PC-3 (cell line): Measurements from ENCODE around the gene PSMD10. TPM values are rescaled to one million over a fixed set of nuclear protein-coding genes. Genes with fewer than 3 reads are reported as not detected.

Experiments
- ATAC-seq: fragments of 200-7000 bp; cut with Tn5 transposase; 2 replicates; pipeline ENCODE4 v1.9.1; 2020; ENCODE audit warnings: mild to moderate bottlenecking, moderate library complexity
- BruUV-seq: library from RNA; stranded (reverse); fragments of 400-500 nt; replicated peaks from 2 replicates; lab custom pipeline; 2021; lab: Mats Ljungman, UMichigan
- CTCF ChIA-PET: fragments of 300-600 bp; sonication (Branson Sonifier 250); formaldehyde crosslinking; loops from one replicate; lab custom pipeline; 2022; ENCODE audit warnings: antibody characterized with exemption; lab: Charles Lee
- POLR2A ChIA-PET: fragments of 300-600 bp; sonication (Branson Sonifier 250); formaldehyde crosslinking; loops from one replicate; lab custom pipeline; 2022; ENCODE audit warnings: antibody characterized with exemption; ENCODE audit not compliant: unreplicated experiment; lab: Charles Lee
- DNase-seq: peaks from one replicate; pipeline ENCODE4 v3.0.0-alpha.2; 2015
- H2AFZ ChIP-seq: fragments of 300-600 bp; sonication (generic); 2 replicates; pipeline ENCODE4 v1.6.0; 2016; ENCODE audit warnings: antibody characterized with exemption, low read length
- H3F3A ChIP-seq: fragments of 300-600 bp; sonication (generic); one replicate; pipeline ENCODE4 v1.6.0; 2017; ENCODE audit warnings: antibody characterized with exemption, low read length, control low read depth, mild to moderate bottlenecking; ENCODE audit not compliant: unreplicated experiment
- H3K27ac ChIP-seq: fragments of 300-600 bp; sonication (generic); 2 replicates; pipeline ENCODE4 v1.5.1; 2016; ENCODE audit warnings: mild to moderate bottlenecking, low read length
- H3K27me3 ChIP-seq: fragments of 300-600 bp; sonication (generic); 2 replicates; pipeline ENCODE4 v1.6.1; 2016; ENCODE audit warnings: low read length, mixed read lengths
- H3K36me3 ChIP-seq: fragments of 300-600 bp; sonication (generic); 2 replicates; pipeline ENCODE4 v1.6.1; 2016; ENCODE audit warnings: low read depth, mixed run types, low read length, mixed read lengths
- H3K4me1 ChIP-seq: fragments of 300-600 bp; sonication (generic); 2 replicates; pipeline ENCODE4 v1.5.1; 2016; ENCODE audit warnings: low read length; ENCODE audit not compliant: insufficient read depth
- H3K4me2 ChIP-seq: fragments of 300-600 bp; sonication (generic); 2 replicates; pipeline ENCODE4 v1.6.0; 2016; ENCODE audit warnings: low read length
- H3K4me3 ChIP-seq: fragments of 300-600 bp; sonication (generic); 2 replicates; pipeline ENCODE4 v1.5.1; 2016; ENCODE audit warnings: mild to moderate bottlenecking, low read length, mixed read lengths
- H3K79me2 ChIP-seq: fragments of 300-600 bp; sonication (generic); 2 replicates; pipeline ENCODE4 v1.6.1; 2017; ENCODE audit warnings: low read length, mixed read lengths
- H3K9ac ChIP-seq: fragments of 300-600 bp; sonication (generic); 2 replicates; pipeline ENCODE4 v1.6.0; 2016; ENCODE audit warnings: mild to moderate bottlenecking, low read length
- H3K9me2 ChIP-seq: fragments of 300-600 bp; sonication (generic); replicated peaks from 2 replicates; pipeline ENCODE4 v1.6.1; 2016; ENCODE audit warnings: mixed run types, low read length, mixed read lengths
- H3K9me3 ChIP-seq: fragments of 300-600 bp; sonication (generic); 2 replicates; pipeline ENCODE4 v1.6.1; 2016; ENCODE audit warnings: low read length, mixed read lengths
- H4K20me1 ChIP-seq: fragments of 300-600 bp; sonication (generic); 2 replicates; pipeline ENCODE4 v1.6.1; 2016; ENCODE audit warnings: low read length, mixed read lengths
- CTCF ChIP-seq: fragments of 300-600 bp; sonication (generic); conservative IDR thresholded peaks from 2 replicates; pipeline ENCODE4 v1.5.1; 2017; ENCODE audit warnings: antibody characterized with exemption, low read depth, mild to moderate bottlenecking, low read length
- EZH2 ChIP-seq: fragments of 300-600 bp; sonication (generic); IDR thresholded peaks from one replicate; pipeline ENCODE4 v1.6.1; 2017; ENCODE audit warnings: antibody characterized with exemption, mild to moderate bottlenecking, low read length; ENCODE audit not compliant: unreplicated experiment
- EZH2phosphoT487 ChIP-seq: fragments of 300-600 bp; sonication (generic); IDR thresholded peaks from 2 replicates; pipeline ENCODE4 v1.6.1; 2018; ENCODE audit warnings: mild to moderate bottlenecking, antibody characterized with exemption, low read length, borderline replicate concordance
- intact Hi-C: fragments of 100-400 bp; cut with micrococcal nuclease; formaldehyde crosslinking; loops from 2 replicates; pipeline ENCODE4 v1.9.0; 2023
- total RNA-seq: library from RNA; depleted of rRNA; stranded (reverse); fragments of >200 nt; gene quantifications from 2 replicates; pipeline ENCODE4 v1.2.3, GENCODE V29; 2014

Gene PSMD10
- total RNA-seq, 1 experiment from 2014 or later: 102 TPM

GRCh38 chrX:108105473-108105872 lies 14.1 kb upstream of the PSMD10 start:
- Histone ChIP-seq H3K4me1 (no peaks in the 10 kb centered on the region), H3K9me2 (no peaks in the 10 kb centered on the region), H3K9me3 (no peaks in the 10 kb centered on the region), H4K20me1 (no peaks in the 10 kb centered on the region), H3K4me3 (no peak overlapping the region), H3K27me3 (no peaks in the 10 kb centered on the region), H3K27ac (no peak overlapping the region), H2AFZ (no peak overlapping the region), H3K9ac (no peak overlapping the region), H3K4me2 (no peak overlapping the region), H3K79me2 (no peaks in the 10 kb centered on the region), H3K36me3 (no peaks in the 10 kb centered on the region), H3F3A (no peaks in the 10 kb centered on the region)
- ChIA-PET CTCF (no interaction called here), POLR2A (no interaction called here)
- no peak for TF ChIP-seq CTCF
- no peak for TF ChIP-seq EZH2phosphoT487
- no peak for TF ChIP-seq EZH2
- BruUV-seq: no TSS peak
- DNase-seq (no peak), ATAC-seq (no peak)
- intact Hi-C loops: no loop called here

DNA sequence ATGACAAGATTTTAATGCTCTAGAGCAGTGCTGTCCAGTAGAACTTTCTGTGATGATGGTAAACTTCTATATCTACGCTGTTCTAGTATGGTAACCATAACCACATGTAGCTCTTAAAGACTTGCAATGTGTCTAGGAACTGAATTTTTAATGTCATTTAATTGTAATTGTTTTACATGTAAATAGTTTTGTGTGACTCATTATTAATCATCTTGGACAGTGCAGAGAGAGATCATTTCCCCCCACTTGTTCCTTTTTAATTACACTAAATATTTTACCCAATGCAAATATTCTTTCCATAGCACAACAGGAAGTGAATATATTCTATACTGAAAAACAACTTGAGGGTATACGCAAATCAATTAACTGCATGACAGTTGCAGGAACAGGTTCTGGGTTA lies 6.0 kb upstream of the PSMD10 start:
- TF ChIP-seq EZH2phosphoT487: no peak
- TF ChIP-seq EZH2: no peak
- TF ChIP-seq CTCF: no peak
- DNase-seq: peak; percentile 27
- Histone ChIP-seq H3K4me3 (no peak overlapping the region), H4K20me1 (no peaks in the 10 kb centered on the region), H3K4me2 (no peak overlapping the region; the same call in 1 of the 2 replicates), H3K9me2 (no peaks in the 10 kb centered on the region), H3K27ac (no peak overlapping the region), H3K79me2 (peaks cover 32% of the 10 kb centered on the region), H3K9ac (no peak overlapping the region), H3K36me3 (no peaks in the 10 kb centered on the region), H2AFZ (no peak overlapping the region), H3F3A (no peaks in the 10 kb centered on the region), H3K9me3 (no peaks in the 10 kb centered on the region), H3K4me1 (peaks cover 17% of the 10 kb centered on the region), H3K27me3 (no peaks in the 10 kb centered on the region)
- peak; percentile 72 for ATAC-seq
- CTCF ChIA-PET: no interaction called here
- intact Hi-C loops: no loop called here
- POLR2A ChIA-PET: no interaction called here
- BruUV-seq: no TSS peak

DNA sequence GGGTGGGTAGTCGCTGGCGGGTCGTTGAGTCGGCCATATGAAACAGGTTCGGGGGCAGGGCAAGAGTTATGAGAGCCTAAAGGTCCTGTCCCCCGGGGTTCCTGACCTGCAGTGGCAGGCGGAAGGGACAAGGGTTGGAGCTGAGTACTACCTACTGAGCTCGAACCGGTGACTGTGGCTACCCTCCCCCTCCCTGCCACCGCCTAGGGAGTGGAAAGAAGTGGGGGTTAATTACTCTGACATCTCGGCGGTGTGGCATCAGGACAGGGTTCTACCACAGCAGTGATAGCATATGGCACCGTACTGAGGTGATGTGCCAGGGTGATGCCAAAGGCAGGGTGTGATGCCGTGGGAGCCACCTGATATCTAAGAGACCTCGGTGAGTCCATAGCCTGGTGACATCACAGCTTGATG lies 543 bp upstream of the PSMD10 start:
- Histone ChIP-seq H2AFZ (peak overlapping the region; percentile 90), H3K9ac (peak overlapping the region; percentile 50), H3K4me1 (peaks cover 10% of the 10 kb centered on the region; the same call in 1 of the 2 replicates), H3K36me3 (peaks cover 7% of the 10 kb centered on the region; the same call in 1 of the 2 replicates), H3K9me3 (no peaks in the 10 kb centered on the region), H3K4me3 (peak overlapping the region; percentile 87), H3K27me3 (no peaks in the 10 kb centered on the region), H3K4me2 (peak overlapping the region; percentile 84), H4K20me1 (no peaks in the 10 kb centered on the region), H3K79me2 (peaks cover 64% of the 10 kb centered on the region), H3F3A (no peaks in the 10 kb centered on the region), H3K27ac (no peak overlapping the region), H3K9me2 (no peaks in the 10 kb centered on the region)
- TF ChIP-seq EZH2 (no peak), CTCF (no peak), EZH2phosphoT487 (no peak)
- intact Hi-C loops: loop anchor here (2.0 to 5.0 kb wide), 2 partner anchors 47 to 975 kb away; partner anchors contain the start of gene RBM41
- ChIA-PET CTCF (interaction anchor here (0.6 to 1.3 kb wide), 2 partner anchors 47 to 359 kb away, joined by 3 read pairs; no protein-coding TSS in a partner anchor), POLR2A (interaction anchor here (0.5 to 1.0 kb wide), 2 partner anchors 8 to 464 kb away, joined by 3 read pairs; partner anchors contain the start of gene PRPS1)
- TSS peak; percentile 76 for BruUV-seq
- DNase-seq (peak; percentile 21), ATAC-seq (peak; percentile 45)
